HAP-1 (cell line): ENCODE data around the gene IKZF1.

Experiments used
- DNase-seq, 2 experiments: peaks; one replicate each; pipeline ENCODE4 v3.0.0-alpha.2; 2016 to 2020; ENCODE audit warnings: low spot score in 2 of 2
- H3K27me3 ChIP-seq: fragments of 250-450 bp; sonication (Bioruptor Pico); 2 replicates; pipeline ENCODE4 v1.5.1; 2020; ENCODE audit warnings: low read depth, mild to moderate bottlenecking, moderate library complexity
- H3K36me3 ChIP-seq: fragments of 250-450 bp; sonication (Bioruptor Pico); replicated peaks from 2 replicates; pipeline ENCODE4 v1.5.1; 2020; ENCODE audit warnings: mild to moderate bottlenecking
- H3K4me1 ChIP-seq: fragments of 250-450 bp; sonication (Bioruptor Pico); 2 replicates; pipeline ENCODE4 v1.5.1; 2020; ENCODE audit warnings: mild to moderate bottlenecking
- H3K4me3 ChIP-seq: fragments of 250-450 bp; sonication (Bioruptor Pico); 2 replicates; pipeline ENCODE4 v1.5.1; 2020; ENCODE audit warnings: mild to moderate bottlenecking, moderate library complexity
- H3K9me3 ChIP-seq: fragments of 250-450 bp; sonication (Bioruptor Pico); 2 replicates; pipeline ENCODE4 v1.5.1; 2020; ENCODE audit warnings: mild to moderate bottlenecking, moderate library complexity
- in situ Hi-C: fragments of 300-500 bp; cut with MboI; formaldehyde crosslinking; loops from 3 replicates; pipeline ENCODE4 v1.14.3; 2020; ENCODE audit warnings: low sequenced_read_pairs, inconsistent platforms, mixed read lengths

Gene IKZF1

DNA sequence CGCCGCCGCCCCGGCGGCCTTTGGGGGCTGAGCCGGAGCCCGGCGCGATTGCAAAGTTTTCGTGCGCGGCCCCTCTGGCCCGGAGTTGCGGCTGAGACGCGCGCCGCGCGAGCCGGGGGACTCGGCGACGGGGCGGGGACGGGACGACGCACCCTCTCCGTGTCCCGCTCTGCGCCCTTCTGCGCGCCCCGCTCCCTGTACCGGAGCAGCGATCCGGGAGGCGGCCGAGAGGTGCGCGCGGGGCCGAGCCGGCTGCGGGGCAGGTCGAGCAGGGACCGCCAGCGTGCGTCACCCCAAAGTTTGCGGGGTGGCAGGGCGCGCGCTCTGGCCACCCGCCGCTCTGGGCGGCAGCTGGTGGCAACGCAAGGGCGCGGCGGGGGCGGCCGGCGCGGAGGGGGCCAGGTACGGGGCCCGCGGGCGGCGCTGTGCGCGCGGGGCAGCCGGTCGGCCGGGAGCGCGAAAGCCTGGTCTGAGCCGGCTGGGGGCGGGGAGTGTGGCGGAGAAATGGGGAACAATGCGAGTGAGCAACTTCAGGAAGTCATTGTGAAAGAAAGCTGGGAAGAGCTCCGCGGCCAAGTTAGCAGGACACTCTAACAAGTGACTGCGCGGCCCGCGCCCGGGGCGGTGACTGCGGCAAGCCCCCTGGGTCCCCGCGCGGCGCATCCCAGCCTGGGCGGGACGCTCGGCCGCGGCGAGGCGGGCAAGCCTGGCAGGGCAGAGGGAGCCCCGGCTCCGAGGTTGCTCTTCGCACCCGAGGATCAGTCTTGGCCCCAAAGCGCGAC, at the start of gene IKZF1:
IKZF1 (plus strand) TSS at position 588 of the 782 bp plus-strand sequence. CDS start 14,346 bp downstream, outside the sequence.
- no peaks in the 10 kb centered on the region for H3K9me3 ChIP-seq
- H3K36me3 ChIP-seq = no peaks in the 10 kb centered on the region
- DNase-seq = peak in 1 of 2 experiments; percentile 35
- no peak within 1 kb of the TSS; the same call in 1 of the 2 replicates for H3K4me3 ChIP-seq
- H3K4me1 ChIP-seq = no peaks in the 10 kb centered on the region
- in situ Hi-C loops = no loop called here
- H3K27me3 ChIP-seq = peaks cover 41% of the 10 kb centered on the region

DNA sequence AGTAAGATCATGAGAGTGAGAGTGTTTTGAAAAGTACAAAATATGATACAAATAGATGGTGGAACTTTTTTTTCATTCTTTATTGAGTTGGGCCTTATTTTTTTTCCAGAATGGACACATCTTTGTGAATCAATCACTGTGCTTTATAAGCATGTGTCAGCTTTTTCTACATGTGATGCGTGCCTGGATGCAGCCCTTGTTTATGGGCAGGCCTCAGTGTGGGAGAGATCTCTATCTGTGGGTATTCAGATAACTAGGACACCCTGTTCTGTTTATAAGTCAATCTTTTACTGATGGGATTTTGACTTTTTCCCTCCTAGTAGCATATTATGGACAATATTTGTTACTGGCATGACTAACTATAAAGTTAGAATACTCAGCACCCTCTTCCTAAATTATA, 42.9 kb upstream of the IKZF1 start:
- in situ Hi-C loops = no loop called here
- Histone ChIP-seq H3K4me3 (no peak overlapping the region), H3K27me3 (no peaks in the 10 kb centered on the region), H3K9me3 (no peaks in the 10 kb centered on the region), H3K36me3 (no peaks in the 10 kb centered on the region), H3K4me1 (no peaks in the 10 kb centered on the region)
- no peak for DNase-seq

DNA sequence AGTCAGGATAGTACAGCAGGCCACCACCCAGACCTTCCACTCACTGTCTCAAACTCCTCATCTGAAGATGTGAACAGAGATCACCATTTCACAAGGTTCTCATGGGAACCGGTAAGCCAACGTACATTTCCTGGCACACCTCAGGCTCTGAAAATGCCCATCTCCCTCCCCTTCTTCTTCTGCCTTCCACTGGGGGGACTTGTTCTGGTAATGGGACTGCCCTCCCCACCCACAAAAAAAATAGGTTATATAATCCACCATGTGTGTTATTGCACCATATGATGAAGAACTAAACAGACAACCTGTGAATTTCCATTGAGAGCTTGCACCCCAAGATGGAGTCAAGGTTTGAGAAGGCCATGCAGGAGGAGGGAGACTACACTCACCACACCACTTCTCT, 42.1 kb upstream of the IKZF1 start:
- H3K27me3 ChIP-seq = no peaks in the 10 kb centered on the region
- H3K9me3 ChIP-seq = no peaks in the 10 kb centered on the region
- no peak overlapping the region for H3K4me3 ChIP-seq
- DNase-seq = no peak
- no peaks in the 10 kb centered on the region for H3K36me3 ChIP-seq
- no peaks in the 10 kb centered on the region for H3K4me1 ChIP-seq
- in situ Hi-C loops = no loop called here

DNA sequence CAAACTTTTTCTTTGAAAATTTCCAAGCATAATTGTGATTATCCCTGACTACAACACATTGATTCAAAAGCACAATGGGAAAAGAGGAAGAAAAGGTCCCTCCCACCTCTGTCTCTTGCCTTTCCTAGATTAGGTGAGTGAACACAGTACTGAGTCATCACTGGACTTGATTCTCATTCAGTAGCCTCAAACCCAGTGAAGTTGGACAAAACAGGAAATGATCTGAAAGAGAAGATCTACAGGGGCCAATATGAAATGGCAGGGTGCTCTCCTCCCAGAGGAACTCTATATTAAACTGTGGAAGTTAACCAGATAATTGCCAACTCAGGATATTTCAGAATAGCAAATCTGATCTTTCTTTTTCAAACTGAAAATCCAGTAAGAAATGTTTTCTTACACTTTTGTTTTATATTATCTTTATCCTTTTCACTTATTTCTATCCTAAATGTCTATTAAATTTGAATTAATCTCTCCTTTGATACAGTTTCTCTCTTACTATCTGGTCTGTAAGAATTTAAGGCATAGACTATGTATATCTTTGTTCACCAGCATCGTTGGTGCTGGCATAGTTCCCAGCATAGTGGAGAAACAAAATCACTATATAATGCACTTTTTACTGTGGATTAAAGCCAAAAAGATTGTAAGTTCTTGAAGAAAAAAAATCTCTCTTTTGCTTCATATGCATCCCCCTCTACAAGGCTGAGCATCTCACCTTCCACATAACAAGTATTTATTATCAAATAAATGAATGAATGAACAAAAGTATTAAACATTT, 41.4 kb upstream of the IKZF1 start:
- Histone ChIP-seq H3K9me3 (no peaks in the 10 kb centered on the region), H3K4me1 (no peaks in the 10 kb centered on the region), H3K4me3 (no peak overlapping the region), H3K36me3 (no peaks in the 10 kb centered on the region), H3K27me3 (no peaks in the 10 kb centered on the region)
- DNase-seq = no peak
- in situ Hi-C loops = no loop called here

DNA sequence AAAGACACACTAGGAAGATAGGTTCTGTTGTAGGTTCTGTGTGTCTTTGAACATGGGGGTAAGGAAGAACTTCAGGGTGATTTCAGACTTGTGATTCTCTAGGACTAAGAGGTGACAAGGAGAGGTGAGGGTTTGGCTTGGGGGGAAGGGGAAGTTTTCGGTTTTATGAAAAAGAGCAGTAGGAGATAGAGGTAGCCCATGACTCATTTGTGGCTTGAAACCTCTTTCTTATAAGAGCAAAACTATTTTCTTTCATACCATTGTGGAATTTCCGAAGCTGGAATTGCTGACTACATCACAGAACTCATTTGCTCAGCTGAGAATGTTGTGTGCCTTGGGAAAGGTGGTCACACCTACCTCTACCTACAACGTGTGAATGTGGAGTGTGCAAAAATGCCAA, 39.6 kb upstream of the IKZF1 start:
- no peak overlapping the region for H3K4me3 ChIP-seq
- no peak for DNase-seq
- in situ Hi-C loops = no loop called here
- H3K36me3 ChIP-seq = no peaks in the 10 kb centered on the region
- H3K27me3 ChIP-seq = no peaks in the 10 kb centered on the region
- H3K4me1 ChIP-seq = no peaks in the 10 kb centered on the region
- no peaks in the 10 kb centered on the region for H3K9me3 ChIP-seq

DNA sequence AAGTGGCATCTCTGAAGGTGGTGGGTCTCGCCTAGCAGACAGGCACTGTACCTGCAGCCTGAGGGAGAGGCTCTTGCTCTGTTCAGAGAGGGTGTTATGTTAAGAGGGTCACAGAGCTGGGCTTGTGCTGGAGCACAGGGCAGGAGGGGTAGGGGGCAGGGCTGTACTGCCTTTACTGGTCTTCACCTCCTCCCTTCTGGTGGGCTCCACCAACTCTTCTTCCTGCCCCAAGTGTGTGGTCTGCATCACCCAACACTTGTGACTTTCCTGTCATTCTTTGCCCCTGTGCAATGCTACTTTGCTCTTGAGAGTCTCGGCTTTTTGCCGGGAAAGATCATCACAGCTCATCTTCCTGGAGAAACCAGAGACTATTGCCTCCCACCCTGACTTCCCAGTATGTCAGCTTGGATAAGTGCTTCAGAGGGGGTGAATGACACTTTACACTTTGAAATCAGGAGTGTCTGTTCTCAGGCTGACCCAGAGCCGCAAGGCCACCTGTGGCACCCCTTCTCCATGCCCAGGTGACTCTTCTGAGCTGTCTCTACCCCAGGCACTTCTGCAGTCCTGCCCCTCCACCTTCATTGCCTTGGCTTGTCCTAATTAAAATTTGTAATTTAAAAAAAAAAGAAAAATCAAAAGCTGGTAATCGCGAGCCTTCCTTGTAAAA, 38.4 kb upstream of the IKZF1 start:
- in situ Hi-C loops = no loop called here
- Histone ChIP-seq H3K4me3 (no peak overlapping the region), H3K4me1 (no peaks in the 10 kb centered on the region), H3K36me3 (no peaks in the 10 kb centered on the region), H3K9me3 (no peaks in the 10 kb centered on the region), H3K27me3 (no peaks in the 10 kb centered on the region)
- no peak for DNase-seq

DNA sequence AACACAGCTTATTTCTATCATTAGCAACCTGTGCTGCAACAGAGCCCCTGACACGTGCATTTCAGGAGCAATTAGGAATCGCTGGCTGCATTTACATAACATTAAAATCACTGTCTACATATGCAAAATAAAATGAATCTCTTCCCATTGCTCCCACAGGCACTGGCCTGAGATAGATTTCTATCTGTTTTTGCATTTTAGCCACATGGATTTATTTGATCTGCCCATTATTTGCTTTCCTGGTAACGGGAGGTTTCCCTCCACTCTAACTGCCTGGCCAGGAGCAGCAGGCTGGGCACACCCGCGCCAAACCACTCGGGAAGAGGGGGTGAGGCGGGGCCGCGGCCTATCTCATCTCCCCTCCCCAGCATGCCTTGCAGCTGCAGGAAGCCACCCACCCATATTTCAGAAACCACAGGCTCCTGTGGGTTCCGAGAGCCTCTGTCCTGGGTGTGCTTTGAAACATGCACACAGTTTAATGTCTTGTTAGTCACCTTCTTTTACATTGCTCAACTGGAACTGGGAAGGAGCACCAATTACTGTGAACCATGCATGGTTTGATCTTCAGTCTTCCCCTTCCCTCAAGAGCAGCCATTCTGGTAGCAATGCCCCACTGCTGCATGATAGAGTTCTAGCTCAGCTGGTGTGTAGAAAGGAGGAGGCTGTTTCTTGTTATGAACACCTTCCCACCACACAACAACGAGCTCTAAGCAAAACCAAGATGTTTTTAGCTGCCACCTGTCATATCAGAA, 37.7 kb upstream of the IKZF1 start:
- H3K27me3 ChIP-seq = no peaks in the 10 kb centered on the region
- in situ Hi-C loops = no loop called here
- H3K9me3 ChIP-seq = no peaks in the 10 kb centered on the region
- no peaks in the 10 kb centered on the region for H3K36me3 ChIP-seq
- no peak for DNase-seq
- H3K4me1 ChIP-seq = no peaks in the 10 kb centered on the region
- no peak overlapping the region for H3K4me3 ChIP-seq

DNA sequence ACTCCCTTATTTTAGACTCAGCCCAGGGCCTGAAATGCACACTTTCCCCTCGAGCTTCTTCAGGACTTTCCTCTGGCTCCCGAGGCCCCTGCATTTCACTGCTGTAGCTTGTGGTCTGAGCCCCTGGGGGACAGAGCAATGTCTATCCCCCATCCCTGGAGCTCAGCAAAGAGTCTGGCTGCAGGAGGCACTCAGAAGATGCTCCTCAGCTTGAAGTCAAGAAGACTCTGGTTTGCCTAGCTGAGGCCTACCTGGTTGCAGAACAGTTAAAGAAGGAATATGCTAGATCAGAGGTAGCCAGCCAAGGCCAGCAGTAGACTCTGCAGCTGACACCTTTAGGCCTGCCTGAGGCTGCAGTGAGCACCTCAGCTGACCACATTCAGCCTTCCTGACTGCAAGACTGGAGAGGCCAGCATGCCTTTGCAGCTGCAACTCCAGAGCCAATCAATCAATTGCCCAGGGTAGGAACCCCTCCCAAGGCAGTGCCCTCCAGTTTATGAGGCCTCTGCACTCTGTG, 36.9 kb upstream of the IKZF1 start:
- Histone ChIP-seq H3K9me3 (no peaks in the 10 kb centered on the region), H3K4me1 (no peaks in the 10 kb centered on the region), H3K27me3 (no peaks in the 10 kb centered on the region), H3K4me3 (no peak overlapping the region), H3K36me3 (no peaks in the 10 kb centered on the region)
- no peak for DNase-seq
- in situ Hi-C loops = no loop called here

DNA sequence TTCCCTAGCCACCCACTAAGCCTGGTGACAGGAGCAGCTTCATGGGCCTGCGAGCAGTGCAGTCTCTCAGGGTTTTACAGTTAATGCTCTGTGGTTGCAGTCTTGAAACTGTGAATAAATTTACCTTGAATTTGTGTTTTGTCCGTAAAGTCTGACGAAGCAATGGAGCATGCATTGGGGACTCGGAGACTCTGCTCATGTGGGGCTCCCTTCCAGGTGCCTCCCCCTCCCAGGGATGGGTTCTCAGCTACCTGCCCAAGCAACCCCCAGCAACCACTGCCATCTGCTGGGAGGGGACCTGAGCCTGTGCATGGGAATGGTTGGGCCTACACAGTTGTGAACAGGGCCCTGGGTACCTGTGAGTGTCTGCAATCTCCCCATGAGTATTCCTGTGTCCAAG, 36.3 kb upstream of the IKZF1 start:
- no peaks in the 10 kb centered on the region for H3K36me3 ChIP-seq
- H3K4me3 ChIP-seq = no peak overlapping the region
- DNase-seq = no peak
- in situ Hi-C loops = no loop called here
- H3K4me1 ChIP-seq = no peaks in the 10 kb centered on the region
- no peaks in the 10 kb centered on the region for H3K9me3 ChIP-seq
- no peaks in the 10 kb centered on the region for H3K27me3 ChIP-seq

DNA sequence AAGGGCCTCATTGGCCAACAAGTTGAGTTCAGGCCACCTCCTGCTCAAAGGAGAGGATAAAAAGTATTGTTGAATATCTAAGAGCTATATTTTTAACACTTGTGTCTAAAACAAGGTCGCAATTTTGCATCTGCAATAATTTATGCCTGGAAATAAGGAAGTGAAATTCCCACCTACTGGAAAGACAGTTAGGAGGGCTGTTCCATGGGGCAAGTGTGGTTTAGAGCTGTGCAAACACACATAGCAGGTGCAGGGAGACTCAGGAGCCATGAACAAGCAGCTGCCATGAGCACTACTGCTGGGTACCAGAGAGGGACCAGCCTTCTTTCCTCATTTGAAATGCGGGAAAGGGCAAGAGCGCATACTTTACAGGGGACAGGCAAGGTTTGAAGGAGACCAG, 35.5 kb upstream of the IKZF1 start:
- Histone ChIP-seq H3K36me3 (no peaks in the 10 kb centered on the region), H3K4me1 (no peaks in the 10 kb centered on the region), H3K4me3 (no peak overlapping the region), H3K9me3 (no peaks in the 10 kb centered on the region), H3K27me3 (no peaks in the 10 kb centered on the region; the same call in 1 of the 2 replicates)
- no peak for DNase-seq
- in situ Hi-C loops = no loop called here

DNA sequence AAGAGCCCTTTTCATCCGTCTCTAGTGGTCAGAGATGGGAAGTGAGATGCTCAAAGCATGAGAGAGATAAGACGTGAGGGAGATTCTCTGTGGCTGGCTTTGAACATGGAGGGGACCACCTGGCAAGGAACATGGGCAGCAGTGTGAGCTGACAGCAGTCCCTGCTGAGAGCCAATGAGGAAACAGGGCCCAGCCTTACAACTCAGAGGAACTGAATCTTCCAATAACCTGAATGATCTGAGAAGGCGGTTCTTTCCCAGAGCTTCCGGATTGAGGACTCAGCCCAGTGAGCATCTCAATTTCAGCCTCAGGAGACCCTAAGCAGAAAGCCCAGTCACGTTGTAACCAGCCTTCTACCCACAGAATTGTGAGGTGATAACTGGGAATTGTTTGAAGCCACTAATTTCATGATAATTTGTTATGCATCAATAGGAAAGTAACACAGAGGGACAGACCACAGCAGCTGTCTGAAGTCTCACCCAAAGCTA, 33.9 kb upstream of the IKZF1 start:
- no peaks in the 10 kb centered on the region for H3K4me1 ChIP-seq
- H3K9me3 ChIP-seq = no peaks in the 10 kb centered on the region
- H3K36me3 ChIP-seq = no peaks in the 10 kb centered on the region
- no peaks in the 10 kb centered on the region; the same call in 1 of the 2 replicates for H3K27me3 ChIP-seq
- H3K4me3 ChIP-seq = no peak overlapping the region
- no peak for DNase-seq
- in situ Hi-C loops = no loop called here

DNA sequence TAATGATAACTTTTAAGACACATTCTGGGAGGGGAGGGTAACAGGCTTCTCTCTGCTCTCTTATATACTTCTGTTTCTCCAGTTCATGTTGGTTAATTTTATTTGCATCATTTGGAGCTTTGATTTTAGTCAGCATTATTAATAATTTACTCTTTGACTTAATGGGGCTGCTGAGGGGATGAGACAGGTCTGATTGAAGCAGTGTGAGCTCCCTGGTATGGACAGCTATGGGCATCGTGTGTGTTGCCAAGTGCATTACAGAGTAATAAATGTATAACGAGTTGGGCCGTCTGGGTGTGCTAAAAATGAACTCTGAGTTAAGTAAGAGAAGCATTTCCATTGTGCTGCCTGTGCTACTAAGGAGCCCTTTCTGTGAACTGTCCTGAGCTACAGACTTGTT, 31.7 kb upstream of the IKZF1 start:
- in situ Hi-C loops = no loop called here

DNA sequence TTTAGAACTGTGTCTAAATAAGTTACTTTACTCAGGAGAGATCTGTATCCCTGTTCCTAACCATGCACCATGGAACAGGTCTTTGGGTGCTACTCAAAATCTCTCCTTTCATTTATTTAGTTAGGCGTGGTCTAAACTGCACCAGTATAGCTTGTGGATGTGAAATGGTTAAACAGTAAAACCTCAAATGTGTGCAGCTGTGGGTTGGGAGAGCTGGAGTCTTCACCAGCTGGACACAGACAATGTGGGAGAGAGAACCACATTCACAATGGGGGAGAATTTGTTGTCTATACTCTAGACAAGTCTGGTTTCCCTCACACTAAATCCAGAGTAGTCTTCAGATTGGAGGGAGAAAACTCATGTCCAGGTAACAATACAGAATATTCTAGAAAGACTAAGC, 31.2 kb upstream of the IKZF1 start:
- no peak for DNase-seq
- in situ Hi-C loops = no loop called here

More for the DNA sequence above, 31.7 kb upstream of the IKZF1 start:
- no peaks in the 10 kb centered on the region; the same call in 1 of the 2 replicates for H3K27me3 ChIP-seq
- no peaks in the 10 kb centered on the region for H3K36me3 ChIP-seq
- H3K4me3 ChIP-seq = no peak overlapping the region
- H3K4me1 ChIP-seq = no peaks in the 10 kb centered on the region
- no peak for DNase-seq
- no peaks in the 10 kb centered on the region for H3K9me3 ChIP-seq

More for the DNA sequence above, 31.2 kb upstream of the IKZF1 start:
- no peak overlapping the region for H3K4me3 ChIP-seq
- H3K9me3 ChIP-seq = no peaks in the 10 kb centered on the region
- no peaks in the 10 kb centered on the region; the same call in 1 of the 2 replicates for H3K27me3 ChIP-seq
- H3K4me1 ChIP-seq = no peaks in the 10 kb centered on the region
- no peaks in the 10 kb centered on the region for H3K36me3 ChIP-seq
